SK-N-MC (cell line): ENCODE data around the gene ALKBH4.
"Not testable (repeated sequence)": the region's sequence is repeated elsewhere in the genome, so short reads cannot be mapped to it uniquely, and the experiment has no call there.

ENCODE experiments used
- EZH2 ChIP-seq: fragments of 200-600 bp; sonication (generic); IDR thresholded peaks from one replicate; pipeline ENCODE4 v1.6.1; 2017; ENCODE audit warnings: antibody characterized with exemption
- POLR2AphosphoS5 ChIP-seq: IDR thresholded peaks from 2 replicates; pipeline ENCODE4 v1.6.1; 2012; ENCODE audit warnings: mild to moderate bottlenecking, low read depth, low read length, borderline replicate concordance

DNA sequence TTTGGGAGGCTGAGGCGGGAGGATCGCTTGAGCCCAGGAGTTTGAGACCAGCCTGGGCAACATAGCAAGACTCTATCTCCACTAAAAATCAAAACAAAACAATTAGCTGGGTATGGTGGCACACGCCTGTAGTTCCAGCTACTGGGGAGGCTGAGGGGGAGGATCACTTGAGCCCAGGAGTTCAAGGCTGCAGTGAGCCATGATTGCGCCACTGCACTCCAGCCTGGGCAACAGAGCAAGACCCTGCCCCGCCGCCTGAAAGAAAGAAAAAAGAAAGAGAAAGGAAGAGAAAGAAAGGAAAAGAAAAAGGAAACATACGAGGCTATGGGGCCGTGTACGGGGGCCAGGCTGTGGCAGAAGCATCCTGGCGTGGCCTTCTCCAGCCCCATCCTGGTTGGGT lies 9.7 kb downstream of the ALKBH4 start:
- TF ChIP-seq EZH2, POLR2AphosphoS5: not testable (repeated sequence)
